ENCODE data around the gene TNFSF9. TPM values are rescaled to one million over a fixed set of nuclear protein-coding genes. Genes with fewer than 3 reads are reported as not detected.

The TNFSF9 gene
- total RNA-seq, 1 donor from 2014 or later, result 2.3 TPM

GRCh38 chr19:6514926-6515544, 15.8 kb upstream of the TNFSF9 start:
- Histone ChIP-seq H3K36me3 (ENCODE audit: insufficient read depth, low read length) (no peaks in the 10 kb centered on the region), H3K9me3 (ENCODE audit: insufficient read depth, low read depth, low read length) (no peaks in the 10 kb centered on the region), H3K27me3 (ENCODE audit: insufficient read depth, low read length) (no peaks in the 10 kb centered on the region), H3K4me2 (ENCODE audit: low read length) (no peak overlapping the region), H3K4me3 (ENCODE audit: insufficient read depth, low read depth, low read length) (no peak overlapping the region), H3K79me2 (ENCODE audit: insufficient read depth, low read length) (no peaks in the 10 kb centered on the region), H3K9ac (ENCODE audit: low read length) (no peak overlapping the region), H2AFZ (ENCODE audit: low read depth, low read length) (no peak overlapping the region), H4K20me1 (ENCODE audit: insufficient read depth, low read length) (no peaks in the 10 kb centered on the region), H3K4me1 (ENCODE audit: insufficient read depth, low read length) (peaks cover 7% of the 10 kb centered on the region), H3K27ac (ENCODE audit: low read depth, low read length) (no peak overlapping the region)
- peaks cover 9% of the 10 kb centered on the region for H3K27me3 Mint-ChIP-seq (ENCODE audit: low read depth, unreplicated experiment)
- H3K36me3 Mint-ChIP-seq (ENCODE audit: low read depth, unreplicated experiment), result no peaks in the 10 kb centered on the region
- H3K4me1 Mint-ChIP-seq (ENCODE audit: low read depth, unreplicated experiment), result peaks cover 3% of the 10 kb centered on the region
- no peak overlapping the region for H3K27ac Mint-ChIP-seq (ENCODE audit: unreplicated experiment)
- FAIRE-seq, result no peak
- no peak for TF ChIP-seq EZH2 (IDR thresholded peaks at IDR 0.05; ENCODE audit: insufficient read depth, low read length)
- no peak for TF ChIP-seq CTCF (IDR thresholded peaks at IDR 0.05; ENCODE audit: insufficient read depth, low read depth, low read length)
- H3K9me3 Mint-ChIP-seq (ENCODE audit: unreplicated experiment), result no peaks in the 10 kb centered on the region
- DNase-seq (ENCODE audit: low read depth), result no peak
- H3K4me3 Mint-ChIP-seq (ENCODE audit: unreplicated experiment), result no peak overlapping the region

- Mint-ChIP-seq H3K27me3 (ENCODE audit: low read depth, unreplicated experiment) (peaks cover 9% of the 10 kb centered on the region), H3K4me1 (ENCODE audit: low read depth, unreplicated experiment) (peaks cover 3% of the 10 kb centered on the region), H3K27ac (ENCODE audit: unreplicated experiment) (peak overlapping the region; percentile 76), H3K36me3 (ENCODE audit: low read depth, unreplicated experiment) (no peaks in the 10 kb centered on the region), H3K9me3 (ENCODE audit: unreplicated experiment) (no peaks in the 10 kb centered on the region), H3K4me3 (ENCODE audit: unreplicated experiment) (peak overlapping the region; percentile 91)
- Histone ChIP-seq H3K27me3 (ENCODE audit: insufficient read depth, low read length) (no peaks in the 10 kb centered on the region), H3K27ac (ENCODE audit: low read depth, low read length) (peak overlapping the region; percentile 17), H3K9ac (ENCODE audit: low read length) (peak overlapping the region; percentile 81), H3K4me3 (ENCODE audit: insufficient read depth, low read depth, low read length) (peak overlapping the region; percentile 60), H3K9me3 (ENCODE audit: insufficient read depth, low read depth, low read length) (no peaks in the 10 kb centered on the region), H3K4me1 (ENCODE audit: insufficient read depth, low read length) (peaks cover 7% of the 10 kb centered on the region), H3K4me2 (ENCODE audit: low read length) (peak overlapping the region; percentile 93), H3K79me2 (ENCODE audit: insufficient read depth, low read length) (no peaks in the 10 kb centered on the region), H2AFZ (ENCODE audit: low read depth, low read length) (peak overlapping the region; percentile 96), H4K20me1 (ENCODE audit: insufficient read depth, low read length) (no peaks in the 10 kb centered on the region), H3K36me3 (ENCODE audit: insufficient read depth, low read length) (no peaks in the 10 kb centered on the region)
- FAIRE-seq (no peak), DNase-seq (ENCODE audit: low read depth) (peak; percentile 88)
- no peak for TF ChIP-seq EZH2 (IDR thresholded peaks at IDR 0.05; ENCODE audit: insufficient read depth, low read length)
- TF ChIP-seq CTCF (IDR thresholded peaks at IDR 0.05; ENCODE audit: insufficient read depth, low read depth, low read length), result no peak
Observed at GRCh38 chr19:6516018-6516658, 14.7 kb upstream of the TNFSF9 start.
